NCI-H1092 (cell line): Measurements from ENCODE around the gene CLTCL1.

Experiments used
- DNase-seq: peaks from one replicate; lab custom pipeline; 2025; lab: John Stamatoyannopoulos, UW

The CLTCL1 gene

DNA sequence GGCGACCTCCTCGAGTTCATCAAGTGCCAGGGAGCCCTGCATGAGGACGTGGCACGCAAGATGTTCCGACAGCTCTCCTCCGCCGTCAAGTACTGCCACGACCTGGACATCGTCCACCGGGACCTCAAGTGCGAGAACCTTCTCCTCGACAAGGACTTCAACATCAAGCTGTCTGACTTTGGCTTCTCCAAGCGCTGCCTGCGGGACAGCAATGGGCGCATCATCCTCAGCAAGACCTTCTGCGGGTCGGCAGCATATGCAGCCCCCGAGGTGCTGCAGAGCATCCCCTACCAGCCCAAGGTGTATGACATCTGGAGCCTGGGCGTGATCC lies 159.9 kb downstream of the CLTCL1 start:
- DNase-seq, result no peak

DNA sequence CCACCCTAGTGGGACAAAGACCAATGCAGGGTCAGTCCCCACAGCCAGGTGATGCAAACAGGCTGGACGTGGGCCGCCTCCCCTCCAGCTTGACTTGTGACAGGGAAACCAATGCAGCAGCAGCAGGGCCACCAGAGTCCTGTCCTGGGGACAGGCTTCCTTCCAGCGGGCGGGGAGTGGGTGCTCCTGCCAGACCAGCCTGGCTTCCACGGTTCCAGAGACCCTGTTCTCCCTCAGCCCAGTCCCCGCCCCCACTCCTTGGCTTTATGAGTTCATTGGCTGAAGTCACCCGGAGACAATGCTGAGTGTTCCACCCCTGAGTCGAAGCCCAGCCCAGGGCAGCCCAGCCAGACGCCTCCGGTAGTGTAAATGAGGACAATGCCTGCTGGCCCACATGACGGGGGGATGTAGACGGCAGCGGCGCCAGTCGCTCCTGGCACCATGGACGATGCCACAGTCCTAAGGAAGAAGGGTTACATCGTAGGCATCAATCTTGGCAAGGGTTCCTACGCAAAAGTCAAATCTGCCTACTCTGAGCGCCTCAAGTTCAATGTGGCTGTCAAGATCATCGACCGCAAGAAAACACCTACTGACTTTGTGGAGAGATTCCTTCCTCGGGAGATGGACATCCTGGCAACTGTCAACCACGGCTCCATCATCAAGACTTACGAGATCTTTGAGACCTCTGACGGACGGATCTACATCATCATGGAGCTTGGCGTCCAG lies 160.4 kb downstream of the CLTCL1 start, which contains the start of gene TSSK2:
TSS of gene TSSK2 (plus strand) at position 350 of the 726 bp plus-strand sequence. CDS start at position 442, 92 bp downstream.
- no peak for DNase-seq

GRCh38 chr22:19129871-19130270 lies 161.6 kb downstream of the CLTCL1 start:
- no peak for DNase-seq
